ENCODE data around the gene CARD19.

- TF ChIP-seq CTCF (IDR thresholded peaks at IDR 0.05) (no peak), POLR2AphosphoS5 (IDR thresholded peaks at IDR 0.05; ENCODE audit: low read depth, low read length) (no peak)
These were observed 52.7 kb downstream of the CARD19 start for GRCh38 chr9:93148721-93149120.
